ENCODE measurements around the gene EIF3K.

GRCh38 chr19:38619361-38620174, 580 bp downstream of the EIF3K start:
- no peak; the same call in 1 of the 2 replicates for TF ChIP-seq TAF1 (IDR thresholded peaks at IDR 0.05; ENCODE audit: low read depth)
- TF ChIP-seq CEBPB (IDR thresholded peaks at IDR 0.05), result no peak

Data from Ishikawa (cell line).